Transverse colon (tissue), 4 donors: ENCODE data around the gene CCDC174.

Experiments used
- CTCF ChIP-seq, 5 experiments: fragments of 200-600 bp in 3 of 5; fragments of 450-650 bp in 2 of 5; sonication (generic) in 3 of 5; IDR thresholded peaks; 1 replicate in 2 of 5; 2 replicates in 3 of 5; pipeline ENCODE4 v1.5.1; 2016 to 2017; ENCODE audit warnings: antibody characterized with exemption in 5 of 5, inconsistent platforms in 3 of 5, mild to moderate bottlenecking in 2 of 5, moderate library complexity in 1 of 5
- EP300 ChIP-seq: sonication (generic); formaldehyde crosslinking; IDR thresholded peaks from one replicate; pipeline ENCODE4 v1.6.1; 2017; ENCODE audit warnings: antibody characterized with exemption, low read depth
- POLR2A ChIP-seq: fragments of 450-650 bp; IDR thresholded peaks from one replicate; pipeline ENCODE4 v1.6.1; 2016; ENCODE audit warnings: antibody characterized with exemption, mild to moderate bottlenecking, moderate library complexity
- POLR2AphosphoS5 ChIP-seq, 3 donors: sonication (generic); formaldehyde crosslinking; IDR thresholded peaks; one replicate each; pipeline ENCODE4 v1.6.1; 2016; ENCODE audit warnings: antibody characterized with exemption in 3 of 3

DNA sequence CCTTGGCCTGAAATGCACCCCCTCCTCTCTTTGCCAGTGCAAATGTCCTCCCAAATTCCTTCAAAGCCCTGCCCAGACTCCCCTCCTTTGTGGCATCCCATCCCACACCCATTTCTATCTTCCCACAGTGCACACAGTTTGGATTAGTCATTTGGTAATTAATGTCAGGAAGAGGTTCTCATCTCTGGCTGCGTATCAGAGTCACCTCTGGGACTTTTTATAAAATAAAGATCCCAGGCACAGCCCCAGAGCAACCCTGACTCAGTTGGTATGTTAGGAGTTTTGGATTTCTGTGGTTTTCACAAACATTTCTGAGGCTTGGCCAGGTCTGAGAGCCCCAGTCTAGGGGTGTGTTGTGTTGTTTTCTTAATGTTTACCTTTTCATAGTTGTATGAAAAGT is 65.0 kb downstream of the CCDC174 start:
- no peak for TF ChIP-seq CTCF (IDR thresholded peaks at IDR 0.05)
- no peak for TF ChIP-seq EP300
- TF ChIP-seq POLR2A, result no peak
- TF ChIP-seq POLR2AphosphoS5 (IDR thresholded peaks at IDR 0.05), result no peak
